HepG2 (cell line): Measurements from ENCODE around the gene COL5A1. TPM values are rescaled to one million over a fixed set of nuclear protein-coding genes. Genes with fewer than 3 reads are reported as not detected.

Experiments used
- ATAC-seq: fragments of 200-7000 bp; cut with Tn5 transposase; 3 replicates; pipeline ENCODE4 v1.9.1; 2020; ENCODE audit warnings: mild to moderate bottlenecking, moderate library complexity
- BruUV-seq: library from RNA; stranded (reverse); fragments of 400-500 nt; replicated peaks from 2 replicates; lab custom pipeline; 2021; lab: Mats Ljungman, UMichigan
- CTCF ChIA-PET: fragments of 300-600 bp; formaldehyde crosslinking; extraction: SDS; loops from one replicate; lab custom pipeline; 2021; ENCODE audit warnings: low total read pairs, inconsistent platforms, low intra/inter-chr PET ratio; lab: Yijun Ruan, JAX
- POLR2A ChIA-PET: fragments of 350-600 bp; sonication (Branson Sonifier 250); formaldehyde crosslinking; loops from one replicate; lab custom pipeline; 2020; ENCODE audit warnings: antibody characterized with exemption, inconsistent platforms; lab: Yijun Ruan, JAX
- DNase-seq: peaks from one replicate; pipeline ENCODE4 v3.0.0-alpha.2; 2015; ENCODE audit warnings: low spot score
- FAIRE-seq: peaks from 3 replicates; lab custom pipeline; 2011; peaks lifted over from hg19 to GRCh38; lab: Jason Lieb, UNC
- H2AFZ ChIP-seq: one replicate; pipeline ENCODE4 v1.6.1; 2011; ENCODE audit warnings: low read length, inconsistent platforms
- H3K27ac ChIP-seq: fragments of 300-600 bp; 3 replicates; pipeline ENCODE4 v1.8.0; 2011; ENCODE audit warnings: mixed run types, mild to moderate bottlenecking, mixed read lengths, low read length, inconsistent platforms; ENCODE audit not compliant: insufficient read depth; ENCODE audit errors: extremely low read length
- H3K27me3 ChIP-seq, 2 experiments: fragments of 200-600 bp in 1 of 2; 2 replicates in 1 of 2; 3 replicates in 1 of 2; pipeline versions ENCODE4 v1.6.0 to v1.8.0; 2011; ENCODE audit warnings: low read length in 2 of 2, mild to moderate bottlenecking in 2 of 2, moderate library complexity in 2 of 2, inconsistent platforms in 1 of 2; ENCODE audit not compliant: insufficient read depth in 2 of 2, control insufficient read depth in 1 of 2
- H3K36me3 ChIP-seq, 2 experiments: fragments of 200-600 bp in 1 of 2; replicated peaks in 1 of 2; 2 replicates in 1 of 2; 3 replicates in 1 of 2; pipeline versions ENCODE4 v1.5.1 to v1.8.0; 2011; ENCODE audit warnings: low read length in 2 of 2, inconsistent platforms in 1 of 2; ENCODE audit not compliant: insufficient read depth in 2 of 2, control insufficient read depth in 1 of 2
- H3K4me1 ChIP-seq: 2 replicates; pipeline ENCODE4 v1.5.1; 2012; ENCODE audit warnings: low read length, inconsistent platforms; ENCODE audit not compliant: insufficient read depth
- H3K4me2 ChIP-seq: 2 replicates; pipeline ENCODE4 v1.6.0; 2011; ENCODE audit warnings: low read depth, low read length, inconsistent platforms
- H3K4me3 ChIP-seq, 3 experiments: fragments of 200-600 bp in 1 of 3; sonication (generic), shearing (Covaris generic) in 1 of 3; replicated peaks in 1 of 3; 2 replicates each; pipeline ENCODE4 v1.5.1; 2011 to 2016; ENCODE audit warnings: low read length in 3 of 3, inconsistent platforms in 2 of 3, low read depth in 2 of 3, mild to moderate bottlenecking in 2 of 3, control low read depth in 1 of 3, mixed read lengths in 1 of 3; ENCODE audit not compliant: insufficient read depth in 1 of 3
- H3K79me2 ChIP-seq: one replicate; pipeline ENCODE4 v1.6.1; 2011; ENCODE audit warnings: low read length, inconsistent platforms; ENCODE audit not compliant: insufficient read depth
- H3K9ac ChIP-seq: 2 replicates; pipeline ENCODE4 v1.6.0; 2011; ENCODE audit warnings: mild to moderate bottlenecking, low read depth, low read length, inconsistent platforms; ENCODE audit not compliant: insufficient read depth
- H3K9me3 ChIP-seq: 2 replicates; pipeline ENCODE4 v1.5.1; 2012; ENCODE audit warnings: mild to moderate bottlenecking, low read length
- H4K20me1 ChIP-seq: 2 replicates; pipeline ENCODE4 v1.6.0; 2011; ENCODE audit warnings: inconsistent platforms, mild to moderate bottlenecking, low read length, moderate library complexity; ENCODE audit not compliant: insufficient read depth
- CCDC6 ChIP-seq: sonication (generic); formaldehyde crosslinking; IDR thresholded peaks from 2 replicates; pipeline ENCODE4 v1.8.1; 2022; ENCODE audit warnings: mild to moderate bottlenecking, missing genetic modification reagents, moderate library complexity
- EP300 ChIP-seq, 3 experiments: sonication (generic) in 1 of 3; formaldehyde crosslinking in 1 of 3; IDR thresholded peaks; 2 replicates each; pipeline versions ENCODE4 v1.5.1 to v1.6.1; 2011 to 2020; ENCODE audit warnings: low read depth in 2 of 3, low read length in 2 of 3, borderline replicate concordance in 1 of 3, improper control_type of control experiment in 1 of 3, mild to moderate bottlenecking in 1 of 3, missing genetic modification reagents in 1 of 3, moderate library complexity in 1 of 3
- GATA4 ChIP-seq: sonication (generic); IDR thresholded peaks from 2 replicates; pipeline ENCODE4 v1.6.1; 2016; ENCODE audit warnings: antibody characterized with exemption, low read depth, borderline replicate concordance
- GTF3A ChIP-seq: sonication (generic); formaldehyde crosslinking; conservative IDR thresholded peaks from 2 replicates; pipeline ENCODE4 v1.4.0; 2020; ENCODE audit warnings: mild to moderate bottlenecking, missing genetic modification reagents
- HNF4G ChIP-seq, 2 experiments: sonication (generic) in 1 of 2; formaldehyde crosslinking in 1 of 2; IDR thresholded peaks; 2 replicates each; pipeline versions ENCODE4 v1.4.0 to v1.6.1; 2011 to 2020; ENCODE audit warnings: borderline replicate concordance in 2 of 2, low read depth in 2 of 2, mild to moderate bottlenecking in 2 of 2, low read length in 1 of 2, missing genetic modification reagents in 1 of 2, moderate library complexity in 1 of 2
- JUN ChIP-seq: sonication (generic); formaldehyde crosslinking; IDR thresholded peaks from 2 replicates; pipeline ENCODE4 v1.4.0; 2020; ENCODE audit warnings: mild to moderate bottlenecking, missing genetic modification reagents
- LCORL ChIP-seq, 2 experiments: fragments of 450-650 bp in 1 of 2; sonication (generic) in 1 of 2; formaldehyde crosslinking in 1 of 2; IDR thresholded peaks; 2 replicates each; pipeline versions ENCODE4 v1.5.0 to v1.6.1; 2017 to 2020; ENCODE audit warnings: antibody characterized with exemption in 1 of 2, missing genetic modification reagents in 1 of 2
- MBD4 ChIP-seq: IDR thresholded peaks from 2 replicates; pipeline ENCODE4 v1.6.1; 2012; ENCODE audit warnings: low read length, inconsistent platforms, borderline replicate concordance
- NR3C1 ChIP-seq: sonication (generic); formaldehyde crosslinking; IDR thresholded peaks from 2 replicates; pipeline ENCODE4 v1.4.0; 2020; ENCODE audit warnings: missing genetic modification reagents
- POLR2AphosphoS2 ChIP-seq: IDR thresholded peaks from 2 replicates; pipeline ENCODE4 v1.6.1; 2011; ENCODE audit warnings: low read depth, low read length, improper control_type of control experiment
- SRSF4 ChIP-seq: fragments of 200-400 bp; formaldehyde crosslinking; IDR thresholded peaks from one replicate; pipeline ENCODE4 v1.6.1; 2018; ENCODE audit warnings: mild to moderate bottlenecking, low read depth, low read length, moderate library complexity; ENCODE audit not compliant: poor library complexity, severe bottlenecking
- TAF1 ChIP-seq: sonication (generic); formaldehyde crosslinking; IDR thresholded peaks from 2 replicates; pipeline ENCODE4 v1.4.0; 2020; ENCODE audit warnings: missing genetic modification reagents
- XRCC5 ChIP-seq: fragments of 200-400 bp; formaldehyde crosslinking; optimal IDR thresholded peaks from 2 replicates; pipeline ENCODE3; 2017; ENCODE audit warnings: mild to moderate bottlenecking, low read length
- ZBTB26 ChIP-seq: IDR thresholded peaks from 2 replicates; pipeline ENCODE4 v1.6.1; 2016; ENCODE audit warnings: missing compliant biosample characterization, missing genetic modification reagents, borderline replicate concordance
- ZC3H4 ChIP-seq: sonication (generic); formaldehyde crosslinking; IDR thresholded peaks from 2 replicates; pipeline ENCODE4 v1.4.0; 2020; ENCODE audit warnings: missing genetic modification reagents, borderline replicate concordance
- ZFAT ChIP-seq: sonication (generic); formaldehyde crosslinking; conservative IDR thresholded peaks from 2 replicates; pipeline ENCODE4 v1.8.1; 2023; ENCODE audit warnings: missing genetic modification reagents, inconsistent platforms
- ZNF34 ChIP-seq: sonication (generic); formaldehyde crosslinking; IDR thresholded peaks from 2 replicates; pipeline ENCODE4 v1.4.0; 2020; ENCODE audit warnings: mild to moderate bottlenecking, missing genetic modification reagents, borderline replicate concordance
- ZNF687 ChIP-seq: sonication (generic); formaldehyde crosslinking; IDR thresholded peaks from 2 replicates; pipeline ENCODE4 v1.5.1; 2020; ENCODE audit warnings: mild to moderate bottlenecking, missing genetic modification reagents, moderate library complexity
- WGBS: methylation state at CpG from one replicate; pipeline ENCODE4 v1.1.6; 2017; ENCODE audit warnings: low lambda C conversion rate; 5-methylcytosine and 5-hydroxymethylcytosine counted together
- in situ Hi-C: cut with HindIII; loops from 2 replicates; pipeline ENCODE4 v1.10.0; 2017; ENCODE audit warnings: low pct_unique_long_range_greater_than_20kb; ENCODE audit not compliant: extremely low pct_ligation_motif_present
- intact Hi-C: fragments of 100-400 bp; cut with micrococcal nuclease; formaldehyde crosslinking; loops from one replicate; pipeline ENCODE4 v1.10.0; 2022; ENCODE audit not compliant: unreplicated experiment
- polyA plus RNA-seq, 8 experiments: library from polyadenylated mRNA; depleted of rRNA in 3 of 8; stranded (reverse) in 7 of 8; unstranded in 1 of 8; fragments of >200 nt; fragmentation: Illumina TruSeq in 4 of 8; extraction: Trizol in 4 of 8; gene quantifications; 2 replicates each; pipeline versions ENCODE4 v1.2.1 to v1.2.3, GENCODE V29; 2011 to 2016; ENCODE audit warnings: low read depth in 4 of 8, missing spikeins in 1 of 8, mixed read lengths in 1 of 8; ENCODE audit not compliant: insufficient read depth in 1 of 8
- total RNA-seq, 5 experiments: library from RNA; depleted of rRNA; stranded (reverse); fragments of >200 nt; fragmentation: Illumina TruSeq; extraction: Trizol; gene quantifications; 2 replicates each; pipeline ENCODE4 v1.2.3, GENCODE V29; 2016; ENCODE audit warnings: low read depth in 1 of 5

Gene COL5A1
- total and polyA plus RNA-seq, 2 of the 13 experiments (the other 11 are each of a cell fraction or from before 2014, with no cell fraction given): not detected

DNA sequence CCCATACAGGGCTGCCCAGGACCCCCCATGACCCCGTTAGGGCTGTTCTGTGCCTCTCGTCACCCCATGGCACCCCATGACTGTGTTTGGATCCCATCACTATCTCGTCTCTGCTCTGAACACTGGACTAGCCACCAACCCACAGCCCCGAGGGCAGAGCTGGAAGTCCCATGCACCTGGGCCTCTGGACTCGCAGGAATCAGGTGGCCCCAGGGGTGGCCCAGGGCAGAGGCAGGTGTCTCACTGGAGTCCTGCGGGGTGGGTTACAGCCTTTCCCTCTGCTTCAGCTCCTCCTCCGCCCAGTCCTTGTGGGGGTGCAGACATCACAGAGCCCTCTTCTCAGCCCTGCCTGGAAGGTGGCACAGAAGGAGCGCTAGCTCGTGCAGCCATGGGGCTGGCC, 79.7 kb downstream of the COL5A1 start (continued):
- TF ChIP-seq LCORL (IDR thresholded peaks at IDR 0.05) (no peak), LCORL (CRISPR knock-in tag; IDR thresholded peaks at IDR 0.05) (no peak), POLR2AphosphoS2 (no peak), MBD4 (no peak)

GRCh38 chr9:134722120-134722701, 80.6 kb downstream of the COL5A1 start:
- POLR2A ChIA-PET: no interaction called here

More at GRCh38 chr9:134722120-134722701, 80.6 kb downstream of the COL5A1 start:
- Histone ChIP-seq H3K4me2 (no peak overlapping the region), H3K27me3 (peaks cover 14 to 49% of the 10 kb centered on the region in 2 experiments), H3K4me1 (no peaks in the 10 kb centered on the region), H3K9me3 (no peaks in the 10 kb centered on the region), H3K4me3 (no peak overlapping the region), H2AFZ (no peak overlapping the region), H4K20me1 (0 out of 2 replicates have a peak, but pooled peaks cover 2% of the 10 kb centered on the region), H3K27ac (no peak overlapping the region), H3K9ac (no peak overlapping the region), H3K36me3 (no peaks in the 10 kb centered on the region), H3K79me2 (no peaks in the 10 kb centered on the region)
- CTCF ChIA-PET: no interaction called here
- BruUV-seq: no TSS peak
- no peak for ATAC-seq
- TF ChIP-seq ZFAT (CRISPR knock-in tag) (no peak), GATA4 (no peak), ZC3H4 (CRISPR knock-in tag) (no peak), ZBTB26 (CRISPR knock-in tag) (no peak), ZNF687 (no peak), JUN (CRISPR knock-in tag) (no peak), EP300 (IDR thresholded peaks at IDR 0.05; ENCODE audit: low read depth in 2 of 2, low read length in 2 of 2) (no peak), EP300 (CRISPR knock-in tag; IDR thresholded peaks at IDR 0.05; ENCODE audit: borderline replicate concordance) (no peak), NR3C1 (CRISPR knock-in tag) (no peak), SRSF4 (no peak), GTF3A (CRISPR knock-in tag) (no peak), XRCC5 (no peak), ZNF34 (CRISPR knock-in tag) (no peak), TAF1 (no peak), HNF4G (IDR thresholded peaks at IDR 0.05; ENCODE audit: borderline replicate concordance, low read depth, low read length) (no peak), HNF4G (CRISPR knock-in tag; IDR thresholded peaks at IDR 0.05; ENCODE audit: borderline replicate concordance, low read depth) (no peak), CCDC6 (CRISPR knock-in tag) (no peak)
- intact Hi-C loops: no loop called here
- in situ Hi-C loops: no loop called here
- no peak for DNase-seq
- 9% methylated on average over 5 of the region's 15 CpGs for WGBS
- FAIRE-seq: no peak
